Activated CD8-positive, alpha-beta T cell treated with anti-CD3 and anti-CD28 coated beads for 36 hours (primary cell): ENCODE data around the gene DEPDC5. TPM values are rescaled to one million over a fixed set of nuclear protein-coding genes. Genes with fewer than 3 reads are reported as not detected.

ENCODE experiments used
- ATAC-seq: fragments of 200-7000 bp; cut with Tn5 transposase; one replicate; pipeline ENCODE4 v1.10.0; 2021; ENCODE audit warnings: mild to moderate bottlenecking, moderate library complexity
- CTCF ChIA-PET: fragments of 350-600 bp; sonication (Branson Sonifier 250); formaldehyde crosslinking; loops from one replicate; lab custom pipeline; 2021; ENCODE audit warnings: antibody characterized with exemption; lab: Charles Lee
- POLR2A ChIA-PET: fragments of 350-600 bp; sonication (Branson Sonifier 250); formaldehyde crosslinking; loops from one replicate; lab custom pipeline; 2021; ENCODE audit warnings: antibody characterized with exemption; lab: Charles Lee
- DNase-seq: peaks from one replicate; pipeline ENCODE4 v3.0.0-alpha.2; 2020
- H3K27ac Mint-ChIP-seq: one replicate; pipeline ENCODE4 v1.8.0; 2021; ENCODE audit warnings: mild to moderate bottlenecking, mixed read lengths
- H3K27me3 Mint-ChIP-seq: one replicate; pipeline ENCODE4 v1.8.0; 2021; ENCODE audit warnings: mixed read lengths
- H3K36me3 Mint-ChIP-seq: one replicate; pipeline ENCODE4 v1.8.0; 2021; ENCODE audit warnings: low read depth, mixed read lengths
- H3K4me1 Mint-ChIP-seq: one replicate; pipeline ENCODE4 v1.8.0; 2021; ENCODE audit warnings: low read depth, mixed read lengths
- H3K4me3 Mint-ChIP-seq: one replicate; pipeline ENCODE4 v1.8.0; 2021; ENCODE audit warnings: mild to moderate bottlenecking, moderate library complexity, mixed read lengths
- H3K9me3 Mint-ChIP-seq: one replicate; pipeline ENCODE4 v1.8.0; 2021; ENCODE audit warnings: mixed read lengths
- CTCF ChIP-seq: fragments of 200-600 bp; IDR thresholded peaks from one replicate; pipeline ENCODE4 v1.8.0; 2022; ENCODE audit warnings: antibody characterized with exemption, mild to moderate bottlenecking
- intact Hi-C: fragments of 100-400 bp; cut with micrococcal nuclease; formaldehyde crosslinking; loops from one replicate; pipeline ENCODE4 v1.10.0; 2022
- total RNA-seq, 2 experiments: library from RNA; stranded (reverse); gene quantifications; one replicate each; pipeline ENCODE4 v1.2.3, GENCODE V29; 2021

The DEPDC5 gene
- total RNA-seq, 2 experiments from 2014 or later, result 31.6 to 36.4 TPM

GRCh38 chr22:31953261-31953660, 199.4 kb downstream of the DEPDC5 start:
- peak overlapping the region; percentile 28 for H3K27ac Mint-ChIP-seq
- H3K36me3 Mint-ChIP-seq, result peaks cover 75% of the 10 kb centered on the region
- intact Hi-C loops, result loop anchor here (5.0 kb wide), 1 partner anchor 286 kb away; no protein-coding TSS in a partner anchor
- no peaks in the 10 kb centered on the region for H3K9me3 Mint-ChIP-seq
- H3K27me3 Mint-ChIP-seq, result no peaks in the 10 kb centered on the region
- no peak for TF ChIP-seq CTCF
- ChIA-PET CTCF (interaction anchor here (0.6 to 4.6 kb wide), 4 partner anchors 9 to 288 kb away, joined by 3 to 46 read pairs (median 3); no protein-coding TSS in a partner anchor), POLR2A (interaction anchor here (0.6 to 1.2 kb wide), 2 partner anchors 9 to 129 kb away, joined by 3 to 8 read pairs; no protein-coding TSS in a partner anchor)
- H3K4me3 Mint-ChIP-seq, result no peak overlapping the region
- ATAC-seq (no peak), DNase-seq (no peak)
- peaks cover 69% of the 10 kb centered on the region for H3K4me1 Mint-ChIP-seq

- no peak for TF ChIP-seq CTCF
- ATAC-seq, result no peak
- H3K27ac Mint-ChIP-seq, result no peak overlapping the region
- no peaks in the 10 kb centered on the region for H3K27me3 Mint-ChIP-seq
- intact Hi-C loops, result loop anchor here (5.0 kb wide), 1 partner anchor 288 kb away; no protein-coding TSS in a partner anchor
- CTCF ChIA-PET, result interaction anchor here (1.5 to 4.6 kb wide), 2 partner anchors 15 to 108 kb away, joined by 3 to 46 read pairs; no protein-coding TSS in a partner anchor
- DNase-seq, result no peak
- no peak overlapping the region for H3K4me3 Mint-ChIP-seq
- POLR2A ChIA-PET, result no interaction called here
- H3K4me1 Mint-ChIP-seq, result peaks cover 73% of the 10 kb centered on the region
- H3K9me3 Mint-ChIP-seq, result no peaks in the 10 kb centered on the region
- H3K36me3 Mint-ChIP-seq, result peaks cover 70% of the 10 kb centered on the region
Observed at GRCh38 chr22:31954535-31955523, 201.0 kb downstream of the DEPDC5 start.

- Mint-ChIP-seq H3K9me3 (no peaks in the 10 kb centered on the region), H3K36me3 (peaks cover 58% of the 10 kb centered on the region), H3K27me3 (no peaks in the 10 kb centered on the region), H3K4me1 (peaks cover 60% of the 10 kb centered on the region), H3K27ac (peak overlapping the region; percentile 27), H3K4me3 (no peak overlapping the region)
- ChIA-PET CTCF (interaction anchor here (0.7 to 4.6 kb wide), 5 partner anchors 10 to 112 kb away, joined by 3 to 46 read pairs (median 9); no protein-coding TSS in a partner anchor), POLR2A (interaction anchor here (1.2 kb wide), 2 partner anchors 10 to 12 kb away, joined by 3 read pairs; partner anchors contain the start of gene YWHAH)
- DNase-seq (peak; percentile 58), ATAC-seq (no peak)
- intact Hi-C loops, result no loop called here
- TF ChIP-seq CTCF, result no peak
Observed at GRCh38 chr22:31956360-31956759, 202.5 kb downstream of the DEPDC5 start.

Other genes with a start within 250 kb of the DEPDC5 start
- gene PISD, start 91.8 kb upstream of the DEPDC5 start, total RNA-seq, result 10 to 100 TPM; 33.9 to 35.9 TPM
- 10 to 100 TPM; 40.2 to 45.1 TPM for gene PRR14L, start 3.9 kb upstream of the DEPDC5 start, total RNA-seq
- gene YWHAH, start 190.5 kb downstream of the DEPDC5 start, total RNA-seq, result 100 to 1,000 TPM; 123 to 126 TPM